Stimulated activated CD8-positive, alpha-beta memory T cell treated with anti-CD3 and anti-CD28 coated beads, Interleukin-7, amount 100 ng/mL, for 1 hour (primary cell): ENCODE results near the gene A2M.

ENCODE experiments used
- DNase-seq, 2 donors: peaks; one replicate each; pipeline ENCODE4 v3.0.0-alpha.2; 2020; ENCODE audit warnings: low read depth in 2 of 2

Gene A2M

GRCh38 chr12:9073076-9073475 lies 42.6 kb downstream of the A2M start:
- no peak for DNase-seq

GRCh38 chr12:9072481-9073038 lies 43.2 kb downstream of the A2M start:
- no peak for DNase-seq

- DNase-seq: no peak
Observed at GRCh38 chr12:9071969-9072368, 43.8 kb downstream of the A2M start.

- no peak for DNase-seq
Observed at GRCh38 chr12:9071518-9071917, 44.2 kb downstream of the A2M start.

DNA sequence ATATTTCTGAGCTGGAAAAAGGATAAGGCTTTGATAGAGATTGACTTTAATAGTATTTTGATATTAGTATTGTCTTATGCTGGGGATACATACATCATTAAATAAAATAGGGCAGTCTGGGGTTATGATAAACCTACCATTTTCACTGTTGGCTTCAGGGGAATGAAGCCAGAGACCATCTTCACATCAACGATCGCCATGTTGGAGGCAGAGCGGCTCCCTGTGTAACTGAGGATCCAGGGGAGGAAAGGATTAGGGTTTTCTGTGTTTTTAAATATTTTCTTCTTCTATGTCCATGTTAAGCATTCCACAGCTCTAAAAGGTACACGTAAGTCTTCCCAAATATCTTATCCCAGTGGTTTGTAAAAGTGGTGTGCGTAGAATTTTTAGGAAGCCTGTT lies 45.4 kb downstream of the A2M start:
- DNase-seq: no peak

DNA sequence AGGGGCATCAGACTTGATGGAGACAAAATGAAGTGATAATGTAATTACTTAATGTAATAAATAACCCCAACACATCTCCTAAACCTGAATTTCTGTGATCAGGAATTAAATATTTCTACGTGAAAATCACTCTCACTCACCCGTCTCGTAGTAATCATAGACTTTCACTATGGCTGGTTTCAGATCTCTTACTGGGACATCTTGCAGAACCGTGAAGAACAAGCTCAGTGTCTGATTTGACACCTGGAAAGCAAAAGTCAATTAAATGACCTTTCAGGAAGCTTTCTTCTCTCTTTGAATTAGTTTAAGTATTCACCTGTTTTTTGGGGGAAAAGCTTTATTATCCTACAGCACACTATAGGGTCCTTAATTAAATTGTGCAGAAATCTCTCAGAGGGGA lies 47.1 kb downstream of the A2M start:
- no peak for DNase-seq

DNA sequence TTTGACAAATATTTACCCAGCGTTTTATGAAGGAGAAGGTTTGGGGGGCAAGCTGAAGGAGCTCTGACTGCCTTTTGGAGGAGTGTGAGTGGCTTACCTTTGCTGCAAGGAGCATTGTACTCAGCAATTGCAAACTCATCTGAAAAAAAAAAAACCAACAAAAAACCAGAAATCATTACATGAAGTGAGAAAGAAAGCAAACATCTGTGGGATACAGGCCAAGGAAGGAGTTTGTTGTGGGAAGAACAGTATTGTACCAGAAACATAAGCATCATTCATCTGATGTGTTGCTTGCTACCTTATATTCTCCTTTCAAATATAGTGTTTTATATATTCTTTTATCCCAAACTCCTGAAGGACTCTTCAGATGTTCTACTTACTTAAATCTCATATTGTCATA lies 47.6 kb downstream of the A2M start:
- no peak for DNase-seq

DNA sequence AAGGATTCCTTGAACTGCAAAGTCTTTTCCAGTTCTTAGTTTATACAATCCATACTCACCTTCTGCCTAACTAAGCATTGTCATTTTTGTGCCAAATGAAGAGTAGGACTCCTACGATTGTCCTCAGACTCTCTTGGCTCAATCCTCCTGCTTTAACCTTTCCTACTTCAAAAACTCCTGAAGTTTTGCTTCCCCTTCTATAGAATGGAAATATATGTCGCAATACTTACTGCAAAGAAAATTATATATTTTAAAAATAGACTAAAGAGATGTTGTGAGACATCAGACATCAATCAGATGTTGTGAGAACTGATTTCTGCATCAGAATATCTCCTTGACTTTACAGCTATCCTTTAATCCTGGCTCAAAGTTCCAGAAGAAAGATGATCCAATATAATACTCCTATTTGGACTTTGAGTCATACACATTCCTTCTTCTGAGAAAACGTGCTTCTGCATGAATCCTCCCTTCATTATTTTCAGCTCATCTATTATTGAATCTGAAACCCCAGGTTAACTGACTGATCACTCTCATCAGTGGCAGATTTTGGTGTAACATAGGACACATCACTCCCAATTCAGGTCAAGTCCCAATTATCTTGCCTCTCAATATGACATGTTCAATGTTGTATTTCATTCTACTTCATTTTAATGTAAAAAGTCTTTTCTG lies 48.8 kb downstream of the A2M start:
- no peak for DNase-seq

DNA sequence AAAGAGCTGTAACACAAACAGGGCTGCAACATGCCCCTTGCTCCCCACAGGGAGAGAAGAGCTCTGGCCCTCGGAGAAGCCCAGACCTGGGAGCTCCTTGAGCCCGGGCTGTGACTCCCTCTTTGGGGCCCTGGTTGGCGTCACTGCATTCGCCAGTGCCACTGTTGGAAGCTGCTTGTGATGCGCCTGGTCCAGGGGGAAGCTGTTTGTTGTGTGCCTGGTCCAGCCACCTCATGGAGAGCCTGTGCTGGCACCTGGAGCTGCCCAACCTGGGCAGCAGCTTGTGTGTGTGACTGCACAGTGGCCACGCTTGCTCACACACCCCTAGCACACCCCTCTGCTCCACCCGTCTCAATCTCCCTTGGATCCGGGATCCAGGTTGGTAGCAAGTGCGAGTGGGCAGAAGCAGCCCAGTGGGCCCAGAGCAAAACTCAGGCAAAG lies 49.5 kb downstream of the A2M start:
- DNase-seq: no peak

DNA sequence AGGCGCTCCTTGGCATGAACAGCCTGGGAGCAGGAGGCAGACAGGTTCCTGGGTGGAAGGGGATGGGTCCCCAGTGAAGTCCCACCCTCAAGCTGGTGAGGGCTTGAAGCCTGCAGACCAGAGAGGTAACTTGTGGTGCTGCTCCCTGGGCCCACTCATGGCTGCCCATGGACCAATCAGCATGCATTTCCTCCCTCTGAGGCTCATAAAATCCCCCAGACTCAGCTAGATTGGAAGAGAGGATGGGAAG lies 50.2 kb downstream of the A2M start:
- no peak for DNase-seq

DNA sequence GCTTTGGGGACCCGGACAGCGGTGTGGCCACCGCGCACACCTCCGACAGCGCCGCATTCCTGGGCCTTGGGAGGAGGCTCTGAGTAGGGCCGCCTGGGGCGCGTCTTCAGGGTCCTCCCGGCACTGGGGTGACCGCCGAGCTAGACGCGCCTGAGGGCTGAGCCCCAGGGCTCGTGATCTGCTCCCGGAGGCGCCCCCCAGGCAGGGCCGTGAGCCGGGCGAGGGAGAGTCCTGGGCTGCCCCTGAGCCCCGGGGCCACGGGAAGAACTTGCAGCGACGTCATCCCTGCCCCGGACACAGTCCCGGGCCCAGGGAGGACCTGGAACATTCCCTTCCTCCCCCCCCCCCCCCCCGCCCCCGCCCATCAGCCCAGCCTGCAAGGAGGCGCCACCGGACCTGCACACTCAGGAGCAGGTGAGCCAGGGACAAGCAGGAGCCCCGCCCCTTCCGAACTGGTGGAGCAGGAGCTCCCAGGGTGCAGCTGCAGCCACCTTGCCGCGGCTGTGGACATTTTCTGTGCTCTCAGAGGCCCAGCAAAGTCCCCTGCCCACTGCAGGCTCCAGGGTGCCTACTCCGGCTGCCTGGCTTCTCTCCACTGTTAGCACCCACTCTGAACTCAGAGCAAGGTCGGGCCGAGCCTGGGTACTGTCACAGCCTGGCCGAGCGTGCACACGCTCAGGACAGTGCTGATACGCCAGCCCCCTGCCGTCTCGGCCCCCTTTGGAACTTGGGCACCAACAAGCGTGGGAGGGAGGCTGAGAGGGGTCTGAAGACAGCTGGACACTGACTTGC lies 50.7 kb downstream of the A2M start:
- no peak for DNase-seq

DNA sequence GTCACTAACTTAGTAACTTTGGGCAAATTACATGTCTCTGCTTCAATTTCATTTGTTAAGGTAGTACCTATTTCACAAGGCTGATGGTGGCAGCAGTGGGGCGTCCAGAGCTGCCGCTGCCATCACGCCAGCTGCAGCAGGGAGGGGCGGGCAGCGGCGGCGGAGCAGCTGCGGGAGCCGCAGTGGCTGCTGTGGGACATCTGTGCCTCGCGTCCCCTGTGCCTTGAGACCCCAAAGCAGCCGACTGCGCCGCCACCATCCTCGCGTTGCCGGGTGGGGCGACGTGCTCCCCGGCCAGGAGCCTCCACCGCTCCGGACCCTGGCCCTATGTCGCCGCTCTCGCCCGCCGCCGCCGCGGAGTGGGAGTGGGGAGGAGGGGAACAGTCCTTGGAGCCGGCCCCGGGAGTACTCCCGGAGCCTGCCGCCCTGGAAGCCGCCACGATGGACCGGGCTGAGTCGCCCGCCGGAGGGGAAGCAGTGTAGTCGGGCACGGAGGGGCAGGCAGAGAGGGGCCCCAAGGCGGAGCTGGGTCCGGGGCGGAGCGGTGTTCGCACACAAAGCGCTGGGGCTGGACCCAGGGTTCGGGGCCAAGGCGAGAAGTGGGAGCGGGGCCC lies 51.4 kb downstream of the A2M start:
- DNase-seq: peak in 1 of 2 donors; percentile 28

- DNase-seq: no peak
Observed at GRCh38 chr12:9052610-9053009, 63.1 kb downstream of the A2M start.

- DNase-seq: no peak
Observed at GRCh38 chr12:9051158-9051550, 64.6 kb downstream of the A2M start.

- DNase-seq: no peak
Observed at GRCh38 chr12:9050521-9051157, 65.1 kb downstream of the A2M start.

- no peak for DNase-seq
Observed at GRCh38 chr12:9049520-9050133, 66.1 kb downstream of the A2M start.

- DNase-seq: no peak
Observed at GRCh38 chr12:9048930-9049329, 66.8 kb downstream of the A2M start.

GRCh38 chr12:9047105-9047504 lies 68.6 kb downstream of the A2M start:
- DNase-seq: no peak

DNA sequence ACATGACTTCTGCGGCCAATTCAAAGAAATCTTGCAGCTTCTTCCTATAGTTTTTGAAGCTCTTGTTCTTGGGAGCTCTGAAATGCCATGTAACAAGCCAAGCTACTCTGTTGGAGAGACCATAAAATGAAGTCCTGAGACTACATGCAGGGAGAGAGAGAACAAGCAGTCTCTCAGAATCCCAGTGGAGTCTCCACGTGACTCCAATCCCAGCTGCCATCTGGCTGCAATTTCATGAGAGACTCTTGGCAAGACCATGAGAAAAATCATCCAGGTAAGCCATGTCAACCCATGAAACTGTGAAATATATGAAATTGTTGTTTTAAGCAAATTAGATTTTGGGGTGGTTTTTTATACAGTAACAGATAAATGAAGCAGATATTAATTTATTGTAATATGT lies 72.0 kb downstream of the A2M start:
- DNase-seq: no peak

DNA sequence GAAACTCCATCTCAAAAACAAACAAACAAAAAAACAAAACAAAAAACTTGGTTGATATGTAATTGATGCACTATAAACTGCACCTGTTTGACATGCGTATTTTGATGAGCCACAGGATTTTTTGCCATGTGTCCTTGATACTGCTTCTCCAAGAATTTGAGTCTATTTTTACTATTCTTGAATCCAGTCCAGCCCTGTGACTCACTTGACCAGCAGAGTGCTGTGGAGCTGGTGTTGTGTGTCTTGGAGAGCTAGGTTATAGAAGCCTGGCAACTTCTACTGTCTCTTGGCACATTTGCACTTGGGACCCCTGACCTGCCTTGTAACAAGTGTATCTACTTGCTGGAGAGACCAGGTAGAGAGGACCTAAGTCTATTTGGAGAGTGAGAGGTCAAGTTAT lies 74.4 kb downstream of the A2M start:
- no peak for DNase-seq

- no peak for DNase-seq
Observed at GRCh38 chr12:9040484-9041186, 75.1 kb downstream of the A2M start.
